PC-3 (cell line): ENCODE results near the gene NSG2. TPM values are rescaled to one million over a fixed set of nuclear protein-coding genes. Genes with fewer than 3 reads are reported as not detected.

ENCODE experiments used
- ATAC-seq: fragments of 200-7000 bp; cut with Tn5 transposase; 2 replicates; pipeline ENCODE4 v1.9.1; 2020; ENCODE audit warnings: mild to moderate bottlenecking, moderate library complexity
- BruUV-seq: library from RNA; stranded (reverse); fragments of 400-500 nt; replicated peaks from 2 replicates; lab custom pipeline; 2021; lab: Mats Ljungman, UMichigan
- CTCF ChIA-PET: fragments of 300-600 bp; sonication (Branson Sonifier 250); formaldehyde crosslinking; loops from one replicate; lab custom pipeline; 2022; ENCODE audit warnings: antibody characterized with exemption; lab: Charles Lee
- POLR2A ChIA-PET: fragments of 300-600 bp; sonication (Branson Sonifier 250); formaldehyde crosslinking; loops from one replicate; lab custom pipeline; 2022; ENCODE audit warnings: antibody characterized with exemption; ENCODE audit not compliant: unreplicated experiment; lab: Charles Lee
- DNase-seq: peaks from one replicate; pipeline ENCODE4 v3.0.0-alpha.2; 2015
- H2AFZ ChIP-seq: fragments of 300-600 bp; sonication (generic); 2 replicates; pipeline ENCODE4 v1.6.0; 2016; ENCODE audit warnings: antibody characterized with exemption, low read length
- H3F3A ChIP-seq: fragments of 300-600 bp; sonication (generic); one replicate; pipeline ENCODE4 v1.6.0; 2017; ENCODE audit warnings: antibody characterized with exemption, low read length, control low read depth, mild to moderate bottlenecking; ENCODE audit not compliant: unreplicated experiment
- H3K27ac ChIP-seq: fragments of 300-600 bp; sonication (generic); 2 replicates; pipeline ENCODE4 v1.5.1; 2016; ENCODE audit warnings: mild to moderate bottlenecking, low read length
- H3K27me3 ChIP-seq: fragments of 300-600 bp; sonication (generic); 2 replicates; pipeline ENCODE4 v1.6.1; 2016; ENCODE audit warnings: low read length, mixed read lengths
- H3K36me3 ChIP-seq: fragments of 300-600 bp; sonication (generic); 2 replicates; pipeline ENCODE4 v1.6.1; 2016; ENCODE audit warnings: low read depth, mixed run types, low read length, mixed read lengths
- H3K4me1 ChIP-seq: fragments of 300-600 bp; sonication (generic); 2 replicates; pipeline ENCODE4 v1.5.1; 2016; ENCODE audit warnings: low read length; ENCODE audit not compliant: insufficient read depth
- H3K4me2 ChIP-seq: fragments of 300-600 bp; sonication (generic); 2 replicates; pipeline ENCODE4 v1.6.0; 2016; ENCODE audit warnings: low read length
- H3K4me3 ChIP-seq: fragments of 300-600 bp; sonication (generic); 2 replicates; pipeline ENCODE4 v1.5.1; 2016; ENCODE audit warnings: mild to moderate bottlenecking, low read length, mixed read lengths
- H3K79me2 ChIP-seq: fragments of 300-600 bp; sonication (generic); 2 replicates; pipeline ENCODE4 v1.6.1; 2017; ENCODE audit warnings: low read length, mixed read lengths
- H3K9ac ChIP-seq: fragments of 300-600 bp; sonication (generic); 2 replicates; pipeline ENCODE4 v1.6.0; 2016; ENCODE audit warnings: mild to moderate bottlenecking, low read length
- H3K9me2 ChIP-seq: fragments of 300-600 bp; sonication (generic); replicated peaks from 2 replicates; pipeline ENCODE4 v1.6.1; 2016; ENCODE audit warnings: mixed run types, low read length, mixed read lengths
- H3K9me3 ChIP-seq: fragments of 300-600 bp; sonication (generic); 2 replicates; pipeline ENCODE4 v1.6.1; 2016; ENCODE audit warnings: low read length, mixed read lengths
- H4K20me1 ChIP-seq: fragments of 300-600 bp; sonication (generic); 2 replicates; pipeline ENCODE4 v1.6.1; 2016; ENCODE audit warnings: low read length, mixed read lengths
- CTCF ChIP-seq: fragments of 300-600 bp; sonication (generic); conservative IDR thresholded peaks from 2 replicates; pipeline ENCODE4 v1.5.1; 2017; ENCODE audit warnings: antibody characterized with exemption, low read depth, mild to moderate bottlenecking, low read length
- EZH2 ChIP-seq: fragments of 300-600 bp; sonication (generic); IDR thresholded peaks from one replicate; pipeline ENCODE4 v1.6.1; 2017; ENCODE audit warnings: antibody characterized with exemption, mild to moderate bottlenecking, low read length; ENCODE audit not compliant: unreplicated experiment
- EZH2phosphoT487 ChIP-seq: fragments of 300-600 bp; sonication (generic); IDR thresholded peaks from 2 replicates; pipeline ENCODE4 v1.6.1; 2018; ENCODE audit warnings: mild to moderate bottlenecking, antibody characterized with exemption, low read length, borderline replicate concordance
- intact Hi-C: fragments of 100-400 bp; cut with micrococcal nuclease; formaldehyde crosslinking; loops from 2 replicates; pipeline ENCODE4 v1.9.0; 2023
- total RNA-seq: library from RNA; depleted of rRNA; stranded (reverse); fragments of >200 nt; gene quantifications from 2 replicates; pipeline ENCODE4 v1.2.3, GENCODE V29; 2014

The NSG2 gene
- total RNA-seq, 1 experiment from 2014 or later = 0.07 TPM

DNA sequence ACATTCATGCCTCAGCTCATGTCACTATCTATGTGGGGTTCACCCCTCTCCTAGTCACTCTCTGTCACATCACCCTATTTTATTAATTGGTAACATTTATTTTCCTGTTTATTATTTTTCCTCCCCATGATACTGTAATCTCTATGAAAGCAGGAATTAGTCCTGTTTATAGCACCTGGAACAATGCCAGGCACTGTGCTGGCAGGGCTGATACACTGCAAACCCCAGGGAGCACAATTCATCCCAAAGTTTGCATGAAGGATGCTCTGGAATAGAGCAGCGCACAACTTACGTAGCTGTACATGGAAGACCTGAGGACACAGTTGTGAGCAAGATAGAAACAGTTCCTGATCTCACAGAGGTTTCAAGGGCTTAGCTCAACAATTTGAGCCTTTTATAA, 103.2 kb downstream of the NSG2 start:
- Histone ChIP-seq H3K36me3 (no peaks in the 10 kb centered on the region), H3K27ac (no peak overlapping the region), H3K4me1 (no peaks in the 10 kb centered on the region), H3K9me3 (no peaks in the 10 kb centered on the region), H3K4me2 (no peak overlapping the region), H4K20me1 (no peaks in the 10 kb centered on the region), H3K9me2 (no peaks in the 10 kb centered on the region), H2AFZ (no peak overlapping the region), H3K79me2 (no peaks in the 10 kb centered on the region), H3F3A (no peaks in the 10 kb centered on the region), H3K9ac (no peak overlapping the region), H3K4me3 (no peak overlapping the region), H3K27me3 (peaks cover 27% of the 10 kb centered on the region)
- intact Hi-C loops = no loop called here
- POLR2A ChIA-PET = no interaction called here
- CTCF ChIA-PET = no interaction called here
- ATAC-seq = no peak
- no peak for DNase-seq
- no TSS peak for BruUV-seq
- TF ChIP-seq EZH2 = no peak

DNA sequence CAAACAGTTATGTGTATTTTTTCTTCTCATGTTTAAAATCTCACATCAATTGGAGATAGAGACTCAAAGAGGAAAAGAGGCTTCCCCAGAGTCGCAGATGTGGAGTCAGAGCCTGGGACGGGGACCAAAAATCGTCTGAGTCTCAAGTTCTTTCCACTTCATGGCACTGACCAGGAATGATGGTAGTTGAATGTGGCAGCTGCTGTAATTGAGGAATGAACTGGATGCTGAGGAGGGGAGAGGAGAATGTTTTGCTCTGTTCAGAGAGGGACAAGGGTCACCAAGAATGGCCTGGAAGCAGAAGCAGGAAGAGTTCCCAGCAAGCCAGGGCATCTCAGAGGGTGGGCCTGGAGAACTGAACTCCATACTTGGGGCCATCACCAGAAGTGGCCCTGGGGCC, 103.9 kb downstream of the NSG2 start:
- no peaks in the 10 kb centered on the region for H3K79me2 ChIP-seq
- peaks cover 22% of the 10 kb centered on the region for H3K27me3 ChIP-seq
- H3K27ac ChIP-seq = no peak overlapping the region
- no peaks in the 10 kb centered on the region for H3K4me1 ChIP-seq
- intact Hi-C loops = no loop called here
- POLR2A ChIA-PET = no interaction called here
- ATAC-seq (no peak), DNase-seq (no peak)
- no peak for TF ChIP-seq EZH2phosphoT487
- no peak overlapping the region for H3K4me3 ChIP-seq
- no TSS peak for BruUV-seq
- no peaks in the 10 kb centered on the region; the same call in 1 of the 2 replicates for H3K9me3 ChIP-seq
- H3K9ac ChIP-seq = no peak overlapping the region
- H3K36me3 ChIP-seq = no peaks in the 10 kb centered on the region
- no peaks in the 10 kb centered on the region for H3F3A ChIP-seq
- no peaks in the 10 kb centered on the region for H3K9me2 ChIP-seq
- CTCF ChIA-PET = no interaction called here
- H4K20me1 ChIP-seq = no peaks in the 10 kb centered on the region
- no peak overlapping the region for H2AFZ ChIP-seq
- H3K4me2 ChIP-seq = no peak overlapping the region

DNA sequence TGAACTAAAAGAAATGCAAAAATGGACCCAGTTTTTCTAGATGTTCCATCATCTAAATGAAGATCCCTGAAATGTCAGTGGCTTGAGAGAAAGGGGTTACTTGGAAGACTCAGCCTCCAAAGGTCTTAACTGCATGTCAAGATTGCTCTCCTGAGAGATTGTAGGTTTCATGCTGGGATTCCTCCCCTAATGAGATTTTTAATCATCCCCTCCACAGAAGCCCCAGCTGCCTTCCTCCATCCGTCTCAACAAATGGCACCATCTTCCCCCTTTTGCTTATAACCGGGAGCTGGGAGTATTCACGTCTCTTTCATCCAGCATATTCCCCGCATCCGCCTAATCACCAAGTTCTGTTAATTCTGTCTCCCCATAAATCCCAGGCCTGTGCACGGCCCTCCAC, 104.5 kb downstream of the NSG2 start:
- no peak for DNase-seq
- CTCF ChIA-PET = no interaction called here

More for the DNA sequence above, 104.5 kb downstream of the NSG2 start:
- Histone ChIP-seq H2AFZ (no peak overlapping the region), H4K20me1 (no peaks in the 10 kb centered on the region), H3K9me2 (no peaks in the 10 kb centered on the region), H3K36me3 (no peaks in the 10 kb centered on the region), H3K27ac (no peak overlapping the region), H3K4me1 (no peaks in the 10 kb centered on the region), H3K79me2 (no peaks in the 10 kb centered on the region), H3K9me3 (no peaks in the 10 kb centered on the region; the same call in 1 of the 2 replicates), H3K4me2 (no peak overlapping the region), H3F3A (no peaks in the 10 kb centered on the region), H3K9ac (no peak overlapping the region), H3K27me3 (peaks cover 19% of the 10 kb centered on the region; the same call in 1 of the 2 replicates), H3K4me3 (no peak overlapping the region)
- ATAC-seq = no peak
- intact Hi-C loops = no loop called here
- BruUV-seq = no TSS peak
- POLR2A ChIA-PET = no interaction called here
- no peak for TF ChIP-seq CTCF
- TF ChIP-seq EZH2 = no peak
- TF ChIP-seq EZH2phosphoT487 = no peak
